ENCODE data around the gene TMEM219.

DNA sequence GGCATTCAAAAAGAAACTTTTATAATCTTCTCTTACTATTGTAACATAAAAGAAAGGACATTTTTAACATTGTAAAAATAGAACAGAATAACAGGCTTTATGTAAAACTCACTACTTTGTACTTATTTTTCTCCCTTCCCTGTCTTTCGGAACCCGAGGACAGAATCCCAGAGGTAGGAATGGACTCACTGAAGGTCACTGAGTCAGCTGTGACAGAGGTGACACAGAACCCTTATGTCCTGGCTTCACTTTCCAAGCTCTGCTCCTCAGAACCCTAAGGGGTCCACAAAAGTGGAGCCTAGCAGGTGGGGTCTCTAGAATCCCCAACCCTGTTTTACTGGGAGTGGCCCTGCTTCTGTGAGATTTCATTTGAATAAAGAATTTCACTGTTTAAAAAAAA lies 39.6 kb upstream of the TMEM219 start:
- TF ChIP-seq, protein P1, sequence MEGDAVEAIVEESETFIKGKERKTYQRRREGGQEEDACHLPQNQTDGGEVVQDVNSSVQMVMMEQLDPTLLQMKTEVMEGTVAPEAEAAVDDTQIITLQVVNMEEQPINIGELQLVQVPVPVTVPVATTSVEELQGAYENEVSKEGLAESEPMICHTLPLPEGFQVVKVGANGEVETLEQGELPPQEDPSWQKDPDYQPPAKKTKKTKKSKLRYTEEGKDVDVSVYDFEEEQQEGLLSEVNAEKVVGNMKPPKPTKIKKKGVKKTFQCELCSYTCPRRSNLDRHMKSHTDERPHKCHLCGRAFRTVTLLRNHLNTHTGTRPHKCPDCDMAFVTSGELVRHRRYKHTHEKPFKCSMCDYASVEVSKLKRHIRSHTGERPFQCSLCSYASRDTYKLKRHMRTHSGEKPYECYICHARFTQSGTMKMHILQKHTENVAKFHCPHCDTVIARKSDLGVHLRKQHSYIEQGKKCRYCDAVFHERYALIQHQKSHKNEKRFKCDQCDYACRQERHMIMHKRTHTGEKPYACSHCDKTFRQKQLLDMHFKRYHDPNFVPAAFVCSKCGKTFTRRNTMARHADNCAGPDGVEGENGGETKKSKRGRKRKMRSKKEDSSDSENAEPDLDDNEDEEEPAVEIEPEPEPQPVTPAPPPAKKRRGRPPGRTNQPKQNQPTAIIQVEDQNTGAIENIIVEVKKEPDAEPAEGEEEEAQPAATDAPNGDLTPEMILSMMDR (IDR thresholded peaks at IDR 0.05), result no peak
- TF ChIP-seq POLR2A (IDR thresholded peaks at IDR 0.05), result no peak
